Stimulated activated CD4-positive, alpha-beta T cell treated with anti-CD3 and anti-CD28 coated beads, Interleukin-4, amount 100 ng/mL, for 48 hours (primary cell): ENCODE measurements around the gene ENC1.
"Not testable (repeated sequence)": the region's sequence is repeated elsewhere in the genome, so short reads cannot be mapped to it uniquely, and the experiment has no call there.

ENCODE experiments used
- DNase-seq, 2 donors: peaks; one replicate each; pipeline ENCODE4 v3.0.0-alpha.2; 2020; ENCODE audit warnings: low read depth in 2 of 2

The ENC1 gene, protein sequence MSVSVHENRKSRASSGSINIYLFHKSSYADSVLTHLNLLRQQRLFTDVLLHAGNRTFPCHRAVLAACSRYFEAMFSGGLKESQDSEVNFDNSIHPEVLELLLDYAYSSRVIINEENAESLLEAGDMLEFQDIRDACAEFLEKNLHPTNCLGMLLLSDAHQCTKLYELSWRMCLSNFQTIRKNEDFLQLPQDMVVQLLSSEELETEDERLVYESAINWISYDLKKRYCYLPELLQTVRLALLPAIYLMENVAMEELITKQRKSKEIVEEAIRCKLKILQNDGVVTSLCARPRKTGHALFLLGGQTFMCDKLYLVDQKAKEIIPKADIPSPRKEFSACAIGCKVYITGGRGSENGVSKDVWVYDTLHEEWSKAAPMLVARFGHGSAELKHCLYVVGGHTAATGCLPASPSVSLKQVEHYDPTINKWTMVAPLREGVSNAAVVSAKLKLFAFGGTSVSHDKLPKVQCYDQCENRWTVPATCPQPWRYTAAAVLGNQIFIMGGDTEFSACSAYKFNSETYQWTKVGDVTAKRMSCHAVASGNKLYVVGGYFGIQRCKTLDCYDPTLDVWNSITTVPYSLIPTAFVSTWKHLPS

DNA sequence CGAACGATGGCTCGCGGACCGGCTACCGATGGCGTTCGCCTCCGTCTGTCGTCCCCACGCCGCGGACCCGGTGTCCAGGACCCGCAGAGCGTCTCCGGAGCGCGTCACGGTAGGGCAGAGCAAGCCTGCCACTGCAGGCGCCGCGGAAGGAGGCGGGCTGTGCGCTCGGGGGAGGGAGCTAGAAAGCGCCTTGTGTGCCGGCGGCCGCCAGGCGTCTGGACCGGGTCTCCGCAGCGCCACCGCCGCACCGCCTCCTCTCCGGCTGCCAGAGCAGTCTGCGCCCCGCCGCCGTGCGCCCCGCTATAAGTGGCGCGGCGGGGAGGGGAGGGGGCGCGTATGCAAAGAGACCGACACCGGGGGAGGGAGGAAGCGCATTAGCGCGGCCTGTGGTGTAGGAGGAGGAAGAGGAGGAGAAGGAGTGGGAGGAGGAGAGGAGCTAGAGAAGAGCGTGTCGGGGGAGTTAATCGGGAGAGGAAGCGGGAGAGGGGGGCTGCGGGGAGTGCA lies at the start of gene ENC1:
Gene ENC1, minus strand, starts transcription at position 279 of the 504 bp plus-strand sequence. CDS start 4,243 bp downstream, outside the sequence.
- DNase-seq, result peak; percentile 61 to 70

DNA sequence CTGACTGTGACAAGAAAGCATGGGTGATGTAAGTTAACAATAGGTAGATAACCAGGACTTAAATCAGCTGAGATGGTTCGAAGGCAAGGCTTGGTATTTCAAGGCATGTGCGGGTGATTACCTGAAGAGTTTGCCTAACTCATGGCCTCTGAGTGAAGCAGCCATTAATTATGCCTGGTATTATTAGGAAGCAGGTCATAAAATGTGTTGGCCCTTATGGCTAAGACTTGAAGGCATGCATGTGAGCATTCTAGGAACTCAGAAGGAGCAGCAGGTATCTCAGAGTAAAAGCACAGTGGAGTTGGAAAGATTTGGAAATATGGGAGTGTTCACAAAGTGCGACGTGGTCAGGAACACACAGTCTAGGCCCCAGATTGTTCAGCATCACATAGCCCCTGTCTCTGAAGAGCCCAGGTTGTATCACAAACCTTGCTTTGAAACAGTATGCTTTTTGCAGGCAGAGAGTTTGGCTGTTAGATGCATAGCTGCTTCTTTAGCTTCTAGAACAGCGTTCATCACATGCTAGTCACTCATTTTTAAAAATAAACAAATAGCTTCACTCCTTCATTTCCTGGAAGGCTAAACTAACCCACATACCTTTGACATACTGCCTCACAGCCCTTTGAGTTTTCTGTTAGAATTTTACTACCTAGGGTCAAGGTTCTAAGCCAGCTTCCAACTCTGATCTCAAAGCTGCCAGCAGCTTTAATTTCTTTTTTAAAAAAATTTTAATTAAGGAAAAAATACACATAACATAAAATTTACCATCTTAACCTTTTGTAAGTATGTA lies 46.6 kb upstream of the ENC1 start:
- DNase-seq, result no peak

- no peak for DNase-seq
These were observed 45.6 kb upstream of the ENC1 start for GRCh38 chr5:74685979-74686631.

DNA sequence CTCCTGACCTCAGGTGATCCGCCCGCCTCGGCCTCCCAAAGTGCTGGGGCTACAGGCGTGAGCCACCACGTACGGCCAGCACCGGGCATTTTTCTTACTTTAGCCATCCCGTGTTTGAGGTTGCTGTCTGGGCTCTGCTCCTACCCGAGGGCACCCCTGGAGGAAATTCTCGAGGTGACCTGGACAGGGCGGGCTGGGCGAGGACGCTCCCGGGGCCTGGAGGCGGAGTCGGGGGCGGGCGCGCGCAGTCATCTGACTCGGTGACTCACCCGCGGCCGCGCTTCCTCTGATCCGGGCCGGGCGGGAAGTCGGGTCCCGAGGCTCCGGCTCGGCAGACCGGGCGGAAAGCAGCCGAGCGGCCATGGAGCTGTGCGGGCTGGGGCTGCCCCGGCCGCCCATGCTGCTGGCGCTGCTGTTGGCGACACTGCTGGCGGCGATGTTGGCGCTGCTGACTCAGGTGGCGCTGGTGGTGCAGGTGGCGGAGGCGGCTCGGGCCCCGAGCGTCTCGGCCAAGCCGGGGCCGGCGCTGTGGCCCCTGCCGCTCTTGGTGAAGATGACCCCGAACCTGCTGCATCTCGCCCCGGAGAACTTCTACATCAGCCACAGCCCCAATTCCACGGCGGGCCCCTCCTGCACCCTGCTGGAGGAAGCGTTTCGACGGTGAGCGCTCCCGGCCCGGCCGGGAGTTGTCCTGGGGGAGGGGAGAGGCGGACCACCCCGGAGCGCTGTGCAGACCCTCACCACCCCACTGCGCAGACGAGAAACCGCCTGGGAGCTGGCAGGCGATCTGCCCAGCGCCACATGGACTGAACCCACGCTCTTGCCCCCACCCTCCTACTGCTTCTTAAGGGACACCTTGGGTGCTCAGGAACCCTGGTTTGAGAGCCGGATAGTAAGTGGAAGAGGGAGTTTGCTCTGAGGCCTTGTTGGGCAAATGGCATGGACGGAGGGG lies 44.6 kb upstream of the ENC1 start, which contains the start of gene HEXB:
Gene HEXB, plus strand, starts transcription at position 334 of the 952 bp plus-strand sequence. Its CDS starts 28 bp downstream, at position 362.
- DNase-seq, result peak; percentile 82

- no peak for DNase-seq
These were observed 39.4 kb upstream of the ENC1 start for GRCh38 chr5:74679966-74680365.

- not testable (repeated sequence) for DNase-seq
These were observed 38.8 kb upstream of the ENC1 start for GRCh38 chr5:74679300-74679699.

- not testable (repeated sequence) for DNase-seq
These were observed 37.6 kb upstream of the ENC1 start for GRCh38 chr5:74678123-74678522.

- not testable (repeated sequence) for DNase-seq
These were observed 35.9 kb upstream of the ENC1 start for GRCh38 chr5:74676466-74676865.

- no peak for DNase-seq
These were observed 32.7 kb upstream of the ENC1 start for GRCh38 chr5:74673011-74673790.

DNA sequence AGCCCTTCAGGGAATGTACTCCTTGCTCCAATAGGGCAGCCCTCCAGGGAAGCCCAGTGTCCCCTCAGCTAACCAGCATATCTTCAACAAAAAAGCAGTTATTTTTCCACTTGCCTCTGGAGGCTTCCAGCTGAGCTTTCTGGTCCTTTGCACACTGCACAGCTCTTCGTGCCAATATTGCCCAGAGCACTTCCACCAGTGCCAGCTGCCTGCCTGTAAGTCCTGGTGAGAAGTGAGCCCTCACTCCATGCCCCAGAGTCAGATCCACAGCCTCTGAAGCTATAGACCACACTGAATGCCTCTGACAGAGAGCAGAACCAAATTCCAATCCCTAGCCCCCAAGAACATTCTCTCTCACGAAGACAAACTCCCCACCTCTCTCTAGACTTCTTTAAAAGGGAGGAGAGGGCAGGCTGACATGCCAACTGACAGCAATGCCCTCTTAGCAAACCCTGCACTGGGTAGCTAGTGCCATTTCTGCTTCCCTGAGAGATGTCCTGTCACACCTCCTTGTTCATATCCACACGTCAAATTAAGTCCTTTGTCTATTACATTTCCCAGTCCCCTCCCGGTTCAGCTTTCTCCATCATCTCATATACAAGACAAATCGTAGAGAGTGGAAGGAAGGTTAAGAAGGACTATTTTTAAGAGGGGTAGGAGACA lies 31.8 kb upstream of the ENC1 start:
- DNase-seq, result no peak

DNA sequence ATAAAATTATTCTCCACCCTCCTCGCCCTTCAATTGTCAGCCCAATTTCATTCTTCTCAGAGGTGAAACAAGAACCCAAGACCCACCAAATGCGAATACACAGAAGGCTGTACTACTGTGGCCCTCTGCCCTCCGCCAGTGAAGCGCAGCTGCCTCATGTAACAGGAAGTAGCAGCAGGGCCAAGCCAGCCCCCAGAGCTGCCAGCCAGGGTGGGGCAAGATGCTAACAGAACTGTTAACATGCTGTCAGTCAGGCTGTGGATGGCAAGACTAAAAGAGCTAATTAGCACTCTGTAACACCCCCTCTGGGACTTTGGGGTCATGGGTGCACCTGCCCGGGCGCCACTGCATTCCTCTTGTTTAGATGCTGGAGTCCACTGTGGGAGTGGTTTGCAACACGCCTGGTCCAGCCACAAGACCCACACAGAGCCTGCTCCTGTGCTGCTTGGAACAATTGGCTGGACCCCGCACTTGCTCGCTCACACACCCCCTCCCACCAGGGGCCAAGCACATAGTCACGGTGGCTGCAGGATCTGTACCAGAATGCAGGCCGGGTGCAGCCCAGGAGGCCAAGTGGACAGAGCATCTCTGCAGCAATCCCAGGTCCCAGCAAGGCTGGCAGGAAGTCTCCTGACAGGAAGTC lies 30.0 kb upstream of the ENC1 start:
- no peak for DNase-seq

- DNase-seq, result no peak
These were observed 29.3 kb upstream of the ENC1 start for GRCh38 chr5:74669821-74670220.

GRCh38 chr5:74667396-74667795 lies 26.9 kb upstream of the ENC1 start:
- DNase-seq, result no peak

DNA sequence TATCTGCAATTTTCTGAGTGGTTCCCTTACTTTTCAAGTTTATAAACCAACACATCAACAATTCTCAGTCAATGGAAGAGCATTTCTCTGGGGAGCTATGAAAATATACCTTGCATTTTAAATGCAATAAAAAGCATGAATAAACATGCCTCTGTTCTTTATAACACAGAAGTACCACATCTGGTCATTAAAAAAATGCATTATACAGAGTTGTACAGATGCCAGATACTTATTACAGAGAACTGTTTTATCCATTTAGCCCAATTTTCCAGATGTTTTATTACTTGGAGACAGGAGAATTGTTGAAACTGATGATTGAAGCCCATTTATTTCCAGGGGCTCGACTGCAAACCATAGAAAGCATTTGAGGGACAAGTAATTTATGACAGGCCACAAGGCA lies 25.3 kb upstream of the ENC1 start:
- no peak for DNase-seq

GRCh38 chr5:74665273-74665672 lies 24.7 kb upstream of the ENC1 start:
- DNase-seq, result no peak

DNA sequence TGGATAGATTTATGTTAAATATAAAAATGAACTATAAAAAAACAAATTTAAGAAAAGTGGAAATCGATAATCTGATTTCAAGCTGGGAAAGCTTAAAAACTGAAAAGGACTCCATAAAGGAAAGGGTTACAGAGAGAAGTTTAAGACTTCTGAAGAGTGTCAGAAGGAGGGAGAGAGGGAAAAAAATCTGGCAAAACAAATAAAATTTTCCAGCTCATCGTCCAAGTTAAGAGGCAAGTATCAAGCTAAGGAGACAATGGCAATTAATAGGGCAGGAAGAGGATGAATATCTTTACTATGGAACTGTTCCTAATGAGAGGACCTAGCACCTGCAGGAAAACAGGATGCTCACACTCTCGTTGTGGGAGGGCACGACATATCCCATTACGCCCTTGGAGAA lies 24.0 kb upstream of the ENC1 start:
- no peak for DNase-seq

DNA sequence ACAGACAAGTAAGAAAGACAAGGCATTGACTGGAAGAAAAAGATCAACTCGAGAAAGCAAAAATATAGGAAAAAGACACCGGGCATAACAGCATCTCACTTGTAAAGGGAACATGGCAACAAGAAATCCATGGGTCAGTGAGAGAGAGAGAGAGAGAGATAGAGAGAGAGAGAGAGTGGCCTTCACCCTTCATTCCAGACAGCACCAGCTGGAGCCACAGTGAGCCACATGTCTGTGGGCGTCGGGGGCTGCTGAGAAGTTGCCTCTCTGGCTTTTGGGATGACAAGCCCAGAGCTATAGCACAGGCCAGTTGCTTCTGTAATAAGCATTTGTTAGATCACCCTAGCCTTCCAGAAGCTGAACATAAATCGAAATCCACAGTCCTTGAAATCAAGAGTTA lies 20.3 kb upstream of the ENC1 start:
- DNase-seq, result no peak

DNA sequence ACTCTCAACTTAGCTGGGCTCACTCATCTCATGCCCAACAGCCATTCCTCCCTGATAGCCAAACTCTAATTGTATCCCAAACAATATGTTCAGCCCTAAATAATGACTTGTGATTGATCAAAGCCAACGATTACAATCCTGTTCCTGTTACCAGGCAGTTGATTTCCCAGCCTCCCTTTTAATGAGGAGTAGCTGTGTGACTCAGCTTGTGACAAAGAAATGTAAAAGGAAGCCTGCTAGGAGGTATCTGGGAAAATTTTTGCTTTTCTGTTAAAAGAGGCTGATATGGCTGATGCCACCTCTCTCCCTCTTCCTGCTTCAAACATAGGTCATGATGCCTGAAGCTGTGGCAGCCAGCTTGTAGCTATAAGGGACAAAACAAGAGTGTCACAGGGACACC lies 19.6 kb upstream of the ENC1 start:
- no peak for DNase-seq

- DNase-seq, result no peak
These were observed 18.6 kb upstream of the ENC1 start for GRCh38 chr5:74659172-74659571.
